ENCODE data around the gene PODN.

Gene PODN

GRCh38 chr1:53108646-53109580 lies 46.9 kb downstream of the PODN start:
- Histone ChIP-seq H3K4me3 (ENCODE audit: low read length) (no peak overlapping the region), H3K9ac (ENCODE audit: low read length) (no peak overlapping the region), H3K36me3 (replicated peaks; ENCODE audit: low read depth, low read length) (no peaks in the 10 kb centered on the region), H3K4me1 (ENCODE audit: low read length) (no peaks in the 10 kb centered on the region), H4K20me1 (ENCODE audit: insufficient read depth, low read length) (no peaks in the 10 kb centered on the region), H2AFZ (ENCODE audit: low read depth, low read length) (no peak overlapping the region), H3K4me2 (ENCODE audit: low read length) (no peak overlapping the region), H3K79me2 (ENCODE audit: low read length) (no peaks in the 10 kb centered on the region), H3K27me3 (ENCODE audit: low read depth, low read length) (no peaks in the 10 kb centered on the region), H3K27ac (ENCODE audit: low read length) (no peak overlapping the region), H3K9me3 (ENCODE audit: insufficient read depth, low read length) (no peaks in the 10 kb centered on the region)
- no peak for TF ChIP-seq CTCF (IDR thresholded peaks at IDR 0.05; ENCODE audit: low read depth, low read length)
- no peak for TF ChIP-seq EZH2phosphoT487 (IDR thresholded peaks at IDR 0.05; ENCODE audit: low read depth)

- Histone ChIP-seq H3K9me3 (ENCODE audit: insufficient read depth, low read length) (no peaks in the 10 kb centered on the region), H3K27ac (ENCODE audit: low read length) (no peak overlapping the region), H4K20me1 (ENCODE audit: insufficient read depth, low read length) (no peaks in the 10 kb centered on the region), H3K36me3 (replicated peaks; ENCODE audit: low read depth, low read length) (no peaks in the 10 kb centered on the region), H3K79me2 (ENCODE audit: low read length) (no peaks in the 10 kb centered on the region), H3K9ac (ENCODE audit: low read length) (no peak overlapping the region), H3K4me2 (ENCODE audit: low read length) (no peak overlapping the region), H3K4me1 (ENCODE audit: low read length) (no peaks in the 10 kb centered on the region), H3K27me3 (ENCODE audit: low read depth, low read length) (no peaks in the 10 kb centered on the region), H2AFZ (ENCODE audit: low read depth, low read length) (no peak overlapping the region), H3K4me3 (ENCODE audit: low read length) (no peak overlapping the region)
- TF ChIP-seq EZH2phosphoT487 (IDR thresholded peaks at IDR 0.05; ENCODE audit: low read depth) (no peak), CTCF (IDR thresholded peaks at IDR 0.05; ENCODE audit: low read depth, low read length) (no peak)
These were observed 48.5 kb downstream of the PODN start for GRCh38 chr1:53110370-53111072.

DNA sequence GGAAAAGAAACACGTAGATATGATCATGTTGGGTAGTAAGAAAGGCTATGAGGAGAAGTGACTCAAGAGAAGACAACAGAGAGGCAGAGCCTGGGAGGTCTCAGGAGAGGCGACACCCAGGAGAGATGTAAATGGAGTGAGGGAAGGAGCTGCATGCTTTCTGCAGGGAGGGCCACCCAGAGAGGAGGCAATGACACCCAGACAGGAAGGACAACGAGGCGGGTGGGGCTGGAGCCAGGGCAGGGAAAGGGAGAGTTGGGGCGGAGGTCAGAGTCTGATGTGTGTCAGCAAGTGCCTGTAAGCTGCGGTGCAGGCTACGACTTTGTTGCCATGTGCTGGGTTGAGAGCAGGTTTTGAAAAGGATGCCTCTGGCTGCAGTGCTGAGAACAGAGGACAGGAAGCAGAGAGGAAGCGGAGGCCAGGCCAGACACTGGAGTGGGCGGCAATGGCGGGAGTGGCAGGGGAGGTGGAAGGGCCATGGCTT lies 49.1 kb downstream of the PODN start:
- H3K27ac ChIP-seq (ENCODE audit: low read length) = no peak overlapping the region
- no peak for TF ChIP-seq EZH2phosphoT487 (IDR thresholded peaks at IDR 0.05; ENCODE audit: low read depth)
- no peak for TF ChIP-seq CTCF (IDR thresholded peaks at IDR 0.05; ENCODE audit: low read depth, low read length)
- H3K79me2 ChIP-seq (ENCODE audit: low read length) = no peaks in the 10 kb centered on the region
- no peaks in the 10 kb centered on the region for H3K36me3 ChIP-seq (replicated peaks; ENCODE audit: low read depth, low read length)
- H3K4me1 ChIP-seq (ENCODE audit: low read length) = no peaks in the 10 kb centered on the region
- H3K9me3 ChIP-seq (ENCODE audit: insufficient read depth, low read length) = no peaks in the 10 kb centered on the region
- H3K27me3 ChIP-seq (ENCODE audit: low read depth, low read length) = no peaks in the 10 kb centered on the region
- H2AFZ ChIP-seq (ENCODE audit: low read depth, low read length) = no peak overlapping the region
- H3K9ac ChIP-seq (ENCODE audit: low read length) = no peak overlapping the region
- H4K20me1 ChIP-seq (ENCODE audit: insufficient read depth, low read length) = no peaks in the 10 kb centered on the region
- H3K4me2 ChIP-seq (ENCODE audit: low read length) = no peak overlapping the region
- no peak overlapping the region for H3K4me3 ChIP-seq (ENCODE audit: low read length)

DNA sequence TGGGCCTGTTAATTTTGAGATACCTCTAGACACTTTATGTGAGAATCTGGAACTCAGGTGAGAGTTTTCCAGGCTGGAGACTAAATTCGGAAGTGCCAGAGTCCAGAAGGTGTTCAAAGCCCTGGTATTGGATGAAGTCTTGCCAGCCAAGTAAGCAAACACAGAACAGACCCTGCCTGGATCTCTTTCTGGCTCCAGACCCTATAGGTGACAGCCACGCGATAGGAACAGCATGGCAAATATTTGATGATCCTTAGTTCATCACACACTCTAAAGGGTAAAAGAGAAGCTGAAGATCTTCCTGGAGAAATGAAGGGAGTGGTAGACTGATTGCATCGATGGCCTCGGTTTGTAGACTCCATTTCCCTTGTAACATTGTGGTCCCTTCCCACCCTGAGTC lies 49.7 kb downstream of the PODN start:
- Histone ChIP-seq H3K9ac (ENCODE audit: low read length) (no peak overlapping the region), H3K27ac (ENCODE audit: low read length) (no peak overlapping the region)
- TF ChIP-seq EZH2phosphoT487 (IDR thresholded peaks at IDR 0.05; ENCODE audit: low read depth) = no peak
- no peak for TF ChIP-seq CTCF (IDR thresholded peaks at IDR 0.05; ENCODE audit: low read depth, low read length)

More for the DNA sequence above, 49.7 kb downstream of the PODN start:
- Histone ChIP-seq H3K4me3 (ENCODE audit: low read length) (no peak overlapping the region), H3K27me3 (ENCODE audit: low read depth, low read length) (no peaks in the 10 kb centered on the region), H2AFZ (ENCODE audit: low read depth, low read length) (no peak overlapping the region), H4K20me1 (ENCODE audit: insufficient read depth, low read length) (no peaks in the 10 kb centered on the region), H3K4me1 (ENCODE audit: low read length) (no peaks in the 10 kb centered on the region), H3K79me2 (ENCODE audit: low read length) (no peaks in the 10 kb centered on the region), H3K4me2 (ENCODE audit: low read length) (no peak overlapping the region), H3K36me3 (replicated peaks; ENCODE audit: low read depth, low read length) (no peaks in the 10 kb centered on the region), H3K9me3 (ENCODE audit: insufficient read depth, low read length) (no peaks in the 10 kb centered on the region)
